HG03342 (cell line): Measurements from ENCODE around the gene INTS13.
"Not testable (repeated sequence)": the region's sequence is repeated elsewhere in the genome, so short reads cannot be mapped to it uniquely, and the experiment has no call there.

Source experiments
- ATAC-seq: cut with Tn5 transposase; IDR thresholded peaks from one replicate; pipeline ENCODE4 v1.9.1; 2021; ENCODE audit warnings: mild to moderate bottlenecking, moderate library complexity; ENCODE audit not compliant: unreplicated experiment

Gene INTS13

GRCh38 chr12:26937863-26938700 lies at the start of gene INTS13, which contains the start of gene FGFR1OP2:
TSS of gene INTS13 (minus strand) at chr12:26937981. CDS start at chr12:26936803, 1,178 bp downstream.
TSS of gene FGFR1OP2 (plus strand) at chr12:26938470. CDS start at chr12:26954159, 15,689 bp downstream.
- ATAC-seq: peak; percentile 86

- ATAC-seq: no peak
Observed at GRCh38 chr12:26982866-26983265, 45.1 kb upstream of the INTS13 start.

GRCh38 chr12:26979733-26980132 lies 42.0 kb upstream of the INTS13 start:
- ATAC-seq: no peak

- no peak for ATAC-seq
Observed at GRCh38 chr12:26978801-26979200, 41.0 kb upstream of the INTS13 start.

- no peak for ATAC-seq
Observed at GRCh38 chr12:26976687-26977086, 38.9 kb upstream of the INTS13 start.

GRCh38 chr12:26971963-26972362 lies 34.2 kb upstream of the INTS13 start:
- ATAC-seq: peak; percentile 98

- ATAC-seq: no peak
Observed at GRCh38 chr12:26970136-26970535, 32.4 kb upstream of the INTS13 start.

GRCh38 chr12:26966842-26967241 lies 29.1 kb upstream of the INTS13 start:
- ATAC-seq: no peak

- ATAC-seq: no peak
Observed at GRCh38 chr12:26963413-26963812, 25.6 kb upstream of the INTS13 start.

- ATAC-seq: no peak
Observed at GRCh38 chr12:26961803-26962202, 24.0 kb upstream of the INTS13 start.

GRCh38 chr12:26961391-26961790 lies 23.6 kb upstream of the INTS13 start:
- ATAC-seq: not testable (repeated sequence)

GRCh38 chr12:26954027-26954426 lies 16.2 kb upstream of the INTS13 start:
- no peak for ATAC-seq

GRCh38 chr12:26953447-26953846 lies 15.7 kb upstream of the INTS13 start:
- no peak for ATAC-seq

- ATAC-seq: no peak
Observed at GRCh38 chr12:26948309-26948708, 10.5 kb upstream of the INTS13 start.

GRCh38 chr12:26941215-26941594 lies 3.4 kb upstream of the INTS13 start:
- ATAC-seq: no peak

- ATAC-seq: no peak
Observed at GRCh38 chr12:26940516-26941214, 2.9 kb upstream of the INTS13 start.

- no peak for ATAC-seq
Observed at GRCh38 chr12:26939953-26940352, 2.2 kb upstream of the INTS13 start.

GRCh38 chr12:26939192-26939832 lies 1.5 kb upstream of the INTS13 start:
- no peak for ATAC-seq

GRCh38 chr12:26938701-26939062 lies 901 bp upstream of the INTS13 start:
- ATAC-seq: peak; percentile 4

GRCh38 chr12:26937443-26937862 lies 328 bp downstream of the INTS13 start:
- ATAC-seq: no peak

- ATAC-seq: no peak
Observed at GRCh38 chr12:26936559-26937442, 980 bp downstream of the INTS13 start.
